ENCODE results near the gene SIRT7. TPM values are rescaled to one million over a fixed set of nuclear protein-coding genes. Genes with fewer than 3 reads are reported as not detected.

The SIRT7 gene
- total RNA-seq, 2 experiments from 2014 or later: 49.1 to 69.3 TPM

GRCh38 chr17:81909231-81909630, 8.7 kb downstream of the SIRT7 start:
- Histone ChIP-seq H3K27ac (ENCODE audit: low read depth, low read length, poor library complexity, severe bottlenecking) (no peak overlapping the region), H3K79me2 (ENCODE audit: insufficient read depth, low read depth, low read length) (peaks cover 5% of the 10 kb centered on the region; the same call in 1 of the 2 replicates), H3K9me3 (ENCODE audit: low read length) (no peaks in the 10 kb centered on the region), H3K9me2 (ENCODE audit: insufficient read depth, low read length) (no peaks in the 10 kb centered on the region), H3K4me3 (ENCODE audit: low read depth, low read length, poor library complexity, severe bottlenecking) (no peak overlapping the region), H3K4me2 (ENCODE audit: low read length) (no peak overlapping the region), H3K36me3 (ENCODE audit: insufficient read depth, low read length) (peaks cover 58% of the 10 kb centered on the region), H4K20me1 (ENCODE audit: insufficient read depth, low read length) (no peaks in the 10 kb centered on the region; the same call in 1 of the 2 replicates), H2AFZ (ENCODE audit: low read length) (no peak overlapping the region), H3K4me1 (ENCODE audit: insufficient read depth, low read length, poor library complexity, severe bottlenecking) (peaks cover 15% of the 10 kb centered on the region)
- POLR2A ChIA-PET: interaction anchor here (1.3 to 2.0 kb wide), 2 partner anchors 13 to 16 kb away, joined by 3 to 21 read pairs; no protein-coding TSS in a partner anchor
- no TSS peak for BruUV-seq (replicated peaks)
- intact Hi-C loops (cut with micrococcal nuclease; ENCODE audit: unreplicated experiment): no loop called here
- TF ChIP-seq CTCF (conservative IDR thresholded peaks at IDR 0.05; ENCODE audit: low read length): no peak
- TF ChIP-seq EZH2phosphoT487 (IDR thresholded peaks at IDR 0.05; ENCODE audit: borderline replicate concordance, low read depth, low read length): no peak
- DNase-seq (ENCODE audit: low spot score): no peak
- CTCF ChIA-PET (ENCODE audit: unreplicated experiment): no interaction called here

- no peaks in the 10 kb centered on the region for H3K9me2 ChIP-seq (ENCODE audit: insufficient read depth, low read length)
- no peak for DNase-seq (ENCODE audit: low spot score)
- CTCF ChIA-PET (ENCODE audit: unreplicated experiment): no interaction called here
- peaks cover 54% of the 10 kb centered on the region for H3K36me3 ChIP-seq (ENCODE audit: insufficient read depth, low read length)
- no peaks in the 10 kb centered on the region for H3K9me3 ChIP-seq (ENCODE audit: low read length)
- BruUV-seq (replicated peaks): no TSS peak
- POLR2A ChIA-PET: interaction anchor here (2.0 kb wide), 1 partner anchor 15 kb away, joined by 21 read pairs; no protein-coding TSS in a partner anchor
- intact Hi-C loops (cut with micrococcal nuclease; ENCODE audit: unreplicated experiment): no loop called here
- H3K79me2 ChIP-seq (ENCODE audit: insufficient read depth, low read depth, low read length): peaks cover 5% of the 10 kb centered on the region; the same call in 1 of the 2 replicates
- no peak overlapping the region for H3K27ac ChIP-seq (ENCODE audit: low read depth, low read length, poor library complexity, severe bottlenecking)
- no peak for TF ChIP-seq CTCF (conservative IDR thresholded peaks at IDR 0.05; ENCODE audit: low read length)
- TF ChIP-seq EZH2phosphoT487 (IDR thresholded peaks at IDR 0.05; ENCODE audit: borderline replicate concordance, low read depth, low read length): no peak
- H2AFZ ChIP-seq (ENCODE audit: low read length): no peak overlapping the region
- no peaks in the 10 kb centered on the region; the same call in 1 of the 2 replicates for H4K20me1 ChIP-seq (ENCODE audit: insufficient read depth, low read length)
- H3K4me2 ChIP-seq (ENCODE audit: low read length): no peak overlapping the region
- no peak overlapping the region for H3K4me3 ChIP-seq (ENCODE audit: low read depth, low read length, poor library complexity, severe bottlenecking)
- H3K4me1 ChIP-seq (ENCODE audit: insufficient read depth, low read length, poor library complexity, severe bottlenecking): peaks cover 15% of the 10 kb centered on the region
These were observed 9.2 kb downstream of the SIRT7 start for GRCh38 chr17:81908793-81909192.
